ENCODE data around the gene HIVEP2. TPM values are rescaled to one million over a fixed set of nuclear protein-coding genes. Genes with fewer than 3 reads are reported as not detected.

Gene HIVEP2
- total RNA-seq, 4 donors from 2014 or later, result 8.6 to 19.3 (median 12.7) TPM

DNA sequence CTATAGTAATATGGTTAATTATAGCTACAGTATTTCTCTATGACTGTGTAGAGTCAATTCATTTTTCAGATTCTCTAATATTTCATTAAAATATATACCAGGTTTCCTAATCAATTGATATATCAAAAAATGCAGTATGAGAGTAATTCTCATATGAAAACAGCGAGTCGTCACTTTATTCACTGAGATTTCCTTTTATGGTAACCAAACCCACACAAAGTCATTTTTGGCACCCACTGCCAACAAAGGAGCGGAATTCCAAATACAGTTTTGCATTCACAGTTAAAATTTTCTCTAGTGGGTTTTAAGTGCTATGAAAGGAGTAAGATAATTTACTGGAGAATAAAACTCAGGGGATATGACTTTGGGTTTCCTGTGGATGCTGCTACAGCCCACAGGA, 163.8 kb downstream of the HIVEP2 start:
- no peaks in the 10 kb centered on the region for H3K9me3 ChIP-seq
- H3K27ac ChIP-seq, result no peak overlapping the region
- no peak for TF ChIP-seq POLR2A (IDR thresholded peaks at IDR 0.05)
- TF ChIP-seq, protein P1, sequence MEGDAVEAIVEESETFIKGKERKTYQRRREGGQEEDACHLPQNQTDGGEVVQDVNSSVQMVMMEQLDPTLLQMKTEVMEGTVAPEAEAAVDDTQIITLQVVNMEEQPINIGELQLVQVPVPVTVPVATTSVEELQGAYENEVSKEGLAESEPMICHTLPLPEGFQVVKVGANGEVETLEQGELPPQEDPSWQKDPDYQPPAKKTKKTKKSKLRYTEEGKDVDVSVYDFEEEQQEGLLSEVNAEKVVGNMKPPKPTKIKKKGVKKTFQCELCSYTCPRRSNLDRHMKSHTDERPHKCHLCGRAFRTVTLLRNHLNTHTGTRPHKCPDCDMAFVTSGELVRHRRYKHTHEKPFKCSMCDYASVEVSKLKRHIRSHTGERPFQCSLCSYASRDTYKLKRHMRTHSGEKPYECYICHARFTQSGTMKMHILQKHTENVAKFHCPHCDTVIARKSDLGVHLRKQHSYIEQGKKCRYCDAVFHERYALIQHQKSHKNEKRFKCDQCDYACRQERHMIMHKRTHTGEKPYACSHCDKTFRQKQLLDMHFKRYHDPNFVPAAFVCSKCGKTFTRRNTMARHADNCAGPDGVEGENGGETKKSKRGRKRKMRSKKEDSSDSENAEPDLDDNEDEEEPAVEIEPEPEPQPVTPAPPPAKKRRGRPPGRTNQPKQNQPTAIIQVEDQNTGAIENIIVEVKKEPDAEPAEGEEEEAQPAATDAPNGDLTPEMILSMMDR (IDR thresholded peaks at IDR 0.05), result no peak
- no peak overlapping the region for H3K4me3 ChIP-seq
- H3K27me3 ChIP-seq, result no peaks in the 10 kb centered on the region
- H3K4me1 ChIP-seq, result peaks cover 0 to 5% (median 0%) of the 10 kb centered on the region in 3 donors
- no peak for DNase-seq
- intact Hi-C loops (cut with DNase I), result no loop called here
- H3K36me3 ChIP-seq, result no peaks in the 10 kb centered on the region
- WGBS, 2 donors, result 84 to 88% methylated on average over 3 of the region's 3 CpGs

DNA sequence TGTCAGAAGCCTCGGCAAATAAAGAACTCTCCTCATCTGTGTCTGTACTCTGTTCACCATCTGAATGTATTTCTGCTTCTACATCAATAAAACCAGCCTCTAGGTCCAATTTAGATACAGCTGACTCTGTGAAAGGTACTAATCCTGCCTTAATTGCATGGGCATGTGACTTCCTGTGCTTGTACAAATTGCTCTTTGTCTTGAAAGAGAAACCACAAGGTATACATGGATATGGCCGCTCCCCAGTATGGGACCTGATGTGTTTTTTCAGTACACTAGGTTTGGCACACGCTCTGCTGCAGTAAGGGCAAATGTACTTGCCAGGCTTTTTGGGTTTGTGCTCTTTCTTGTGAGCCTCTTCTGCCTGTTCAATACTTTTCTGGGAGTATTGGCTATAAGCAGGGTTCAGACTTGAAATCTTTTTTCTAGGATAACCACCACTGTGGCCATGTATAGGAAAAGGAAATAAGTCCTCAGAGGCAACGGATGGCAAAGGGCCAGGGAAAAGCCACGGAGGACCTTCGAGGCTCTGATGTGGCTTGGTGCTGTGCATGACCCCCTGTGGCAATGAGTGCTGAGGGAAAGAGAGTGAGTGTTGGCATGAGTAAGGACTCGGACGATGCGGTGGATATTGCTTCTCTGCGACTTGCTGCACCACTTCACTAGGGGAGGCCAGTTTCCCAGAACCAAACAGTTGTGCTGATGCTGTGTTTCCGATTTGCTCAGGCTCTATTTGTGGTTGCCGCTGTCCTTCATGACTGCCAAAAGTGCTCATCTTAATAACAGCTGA, 170.9 kb downstream of the HIVEP2 start:
- no peaks in the 10 kb centered on the region for H3K27me3 ChIP-seq
- intact Hi-C loops (cut with DNase I), result no loop called here
- TF ChIP-seq POLR2A (IDR thresholded peaks at IDR 0.05), result no peak
- TF ChIP-seq, protein P1 (IDR thresholded peaks at IDR 0.05), result no peak
- WGBS, 2 donors, result 89 to 94% methylated on average over 12 of the region's 12 CpGs
- peaks cover 0 to 58% (median 7%) of the 10 kb centered on the region in 3 donors for H3K36me3 ChIP-seq
- no peaks in the 10 kb centered on the region for H3K4me1 ChIP-seq
- DNase-seq, result no peak
- no peak overlapping the region for H3K4me3 ChIP-seq
- no peaks in the 10 kb centered on the region for H3K9me3 ChIP-seq
- no peak overlapping the region for H3K27ac ChIP-seq

DNA sequence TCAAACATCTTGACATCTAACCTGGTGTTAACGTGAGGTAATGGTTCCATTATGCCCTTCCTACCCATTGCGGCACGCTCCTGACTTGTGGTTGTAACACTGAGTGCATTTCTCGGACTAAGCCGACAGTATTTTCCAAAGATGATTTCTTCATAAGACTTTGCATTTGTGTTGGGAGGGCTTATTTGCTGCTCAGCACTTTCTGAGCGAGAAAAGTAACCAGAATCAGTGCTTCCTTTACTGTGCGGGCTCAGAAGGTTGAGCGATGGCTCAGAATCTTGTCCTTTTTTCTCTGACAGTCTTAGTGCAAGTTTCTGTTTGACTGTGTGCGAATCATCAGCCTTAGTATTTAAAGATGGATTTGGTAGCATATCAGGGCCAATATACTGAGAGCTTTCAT, 171.7 kb downstream of the HIVEP2 start:
- H3K27me3 ChIP-seq, result no peaks in the 10 kb centered on the region
- intact Hi-C loops (cut with DNase I), result no loop called here
- H3K27ac ChIP-seq, result no peak overlapping the region
- TF ChIP-seq POLR2A (IDR thresholded peaks at IDR 0.05), result no peak
- TF ChIP-seq, protein P1 (IDR thresholded peaks at IDR 0.05), result no peak
- H3K9me3 ChIP-seq, result no peaks in the 10 kb centered on the region
- DNase-seq, result no peak
- no peaks in the 10 kb centered on the region for H3K4me1 ChIP-seq
- H3K4me3 ChIP-seq, result no peak overlapping the region
- H3K36me3 ChIP-seq, result peaks cover 0 to 65% (median 7%) of the 10 kb centered on the region in 3 donors
- WGBS, 2 donors, result 86 to 98% methylated on average over 9 of the region's 9 CpGs

DNA sequence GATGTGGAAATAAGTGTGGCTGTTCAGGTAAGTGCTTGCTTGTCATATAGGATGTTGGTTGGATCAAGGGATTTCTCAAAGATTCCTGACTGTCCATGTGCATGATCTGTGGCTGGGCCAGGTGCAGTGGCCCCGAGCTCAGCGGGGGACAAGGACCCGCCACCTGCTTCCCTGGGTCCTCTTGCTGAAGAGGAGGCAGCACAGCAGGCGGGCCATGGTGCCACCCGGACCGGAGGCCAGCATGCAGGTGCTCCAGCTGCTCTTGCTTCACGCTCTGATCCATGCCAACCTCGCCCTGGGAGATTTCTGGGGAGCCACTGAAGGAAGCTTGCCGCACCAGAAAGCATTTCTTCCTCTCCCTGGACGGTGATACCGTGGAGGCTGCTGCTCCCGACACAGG, 173.8 kb downstream of the HIVEP2 start:
- WGBS, 2 donors, result 95 to 98% methylated on average over 8 to 9 of the region's 12 CpGs
- Histone ChIP-seq H3K27me3 (no peaks in the 10 kb centered on the region), H3K9me3 (no peaks in the 10 kb centered on the region), H3K36me3 (peaks cover 0 to 83% (median 7%) of the 10 kb centered on the region in 3 donors), H3K4me1 (no peaks in the 10 kb centered on the region), H3K27ac (no peak overlapping the region), H3K4me3 (no peak overlapping the region)
- DNase-seq, result no peak
- TF ChIP-seq, protein P1 (IDR thresholded peaks at IDR 0.05), result no peak
- no peak for TF ChIP-seq POLR2A (IDR thresholded peaks at IDR 0.05)
- intact Hi-C loops (cut with DNase I), result no loop called here

DNA sequence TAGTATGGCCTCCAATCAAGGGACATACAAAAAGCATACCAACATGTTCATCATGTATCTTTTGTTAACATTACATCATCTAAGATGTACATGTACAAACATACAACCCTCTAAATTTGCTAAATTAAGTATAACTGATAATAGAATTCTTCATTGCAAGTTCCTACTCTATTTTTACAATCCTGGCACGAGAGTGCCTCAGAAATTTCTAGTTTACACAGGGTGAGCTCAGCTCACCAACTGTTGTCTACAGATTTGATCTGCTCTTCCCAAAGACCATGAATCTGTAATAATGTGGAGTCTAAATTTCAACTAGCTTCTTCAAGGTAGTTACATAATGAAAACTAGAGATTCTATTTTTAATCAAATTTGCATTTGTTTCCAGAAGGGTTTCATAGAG, 179.7 kb downstream of the HIVEP2 start:
- no peak for DNase-seq
- Histone ChIP-seq H3K36me3 (peaks cover 0 to 78% (median 0%) of the 10 kb centered on the region in 3 donors), H3K4me3 (no peak overlapping the region), H3K27ac (no peak overlapping the region), H3K9me3 (no peaks in the 10 kb centered on the region), H3K4me1 (no peaks in the 10 kb centered on the region), H3K27me3 (no peaks in the 10 kb centered on the region)
- WGBS, 2 donors, result 75 to 83% methylated on average over 1 of the region's 1 CpG
- no peak for TF ChIP-seq POLR2A (IDR thresholded peaks at IDR 0.05)
- TF ChIP-seq, protein P1 (IDR thresholded peaks at IDR 0.05), result no peak
- intact Hi-C loops (cut with DNase I), result no loop called here

Data from esophagus squamous epithelium (tissue), 5 donors.